ENCODE results near the gene ZNF236.
"Not testable (repeated sequence)": the region's sequence is repeated elsewhere in the genome, so short reads cannot be mapped to it uniquely, and the experiment has no call there.

The ZNF236 gene

GRCh38 chr18:76953583-76954233 is 131.4 kb downstream of the ZNF236 start:
- DNase-seq, result peak; percentile 48 to 51

- DNase-seq, result no peak
These were observed 133.3 kb downstream of the ZNF236 start for GRCh38 chr18:76955524-76956170.

GRCh38 chr18:76956648-76957047 is 134.3 kb downstream of the ZNF236 start:
- DNase-seq, result no peak

GRCh38 chr18:76957384-76958355 is 135.3 kb downstream of the ZNF236 start:
- DNase-seq, result no peak

- peak; percentile 45 to 68 for DNase-seq
These were observed 136.5 kb downstream of the ZNF236 start for GRCh38 chr18:76958692-76959341.

GRCh38 chr18:76959605-76960004 is 137.2 kb downstream of the ZNF236 start:
- DNase-seq, result no peak

GRCh38 chr18:76960528-76961035 is 138.2 kb downstream of the ZNF236 start:
- DNase-seq, result no peak

GRCh38 chr18:76962851-76963250 is 140.5 kb downstream of the ZNF236 start:
- no peak for DNase-seq

- no peak for DNase-seq
These were observed 141.6 kb downstream of the ZNF236 start for GRCh38 chr18:76963936-76964335.

GRCh38 chr18:76965555-76966151 is 143.3 kb downstream of the ZNF236 start:
- DNase-seq, result not testable (repeated sequence)

- not testable (repeated sequence) for DNase-seq
These were observed 144.9 kb downstream of the ZNF236 start for GRCh38 chr18:76967299-76967698.

- no peak for DNase-seq
These were observed 145.5 kb downstream of the ZNF236 start for GRCh38 chr18:76967721-76968472.

GRCh38 chr18:76970770-76971559 is 148.6 kb downstream of the ZNF236 start:
- no peak for DNase-seq

GRCh38 chr18:76972241-76972640 is 149.9 kb downstream of the ZNF236 start:
- DNase-seq, result no peak

- DNase-seq, result no peak
These were observed 150.6 kb downstream of the ZNF236 start for GRCh38 chr18:76972846-76973519.

GRCh38 chr18:76973520-76974266 is 151.3 kb downstream of the ZNF236 start:
- no peak for DNase-seq

- no peak for DNase-seq
These were observed 152.0 kb downstream of the ZNF236 start for GRCh38 chr18:76974386-76974785.

- DNase-seq, result no peak
These were observed 153.3 kb downstream of the ZNF236 start for GRCh38 chr18:76975577-76976110.

- peak in 1 of 2 experiments; percentile 64 for DNase-seq
These were observed 154.8 kb downstream of the ZNF236 start for GRCh38 chr18:76977108-76977621.

Measured in SHP77 (cell line).